Measurements from ENCODE around the gene ATP5MK.

- TF ChIP-seq CTCF (IDR thresholded peaks at IDR 0.05) (no peak), EP300 (IDR thresholded peaks at IDR 0.05) (no peak), POLR2A (IDR thresholded peaks at IDR 0.05) (no peak), POLR2AphosphoS5 (IDR thresholded peaks at IDR 0.05) (no peak)
Observed at GRCh38 chr10:103373544-103373943, 22.7 kb downstream of the ATP5MK start.
